T-helper 1 cell (primary cell): Measurements from ENCODE around the gene ARID1B.
"Not testable (repeated sequence)": the region's sequence is repeated elsewhere in the genome, so short reads cannot be mapped to it uniquely, and the experiment has no call there.

Experiments
- DNase-seq, 5 donors: peaks; one replicate each; pipeline ENCODE4 v3.0.0-alpha.2; 2012 to 2020

ARID1B gene

DNA sequence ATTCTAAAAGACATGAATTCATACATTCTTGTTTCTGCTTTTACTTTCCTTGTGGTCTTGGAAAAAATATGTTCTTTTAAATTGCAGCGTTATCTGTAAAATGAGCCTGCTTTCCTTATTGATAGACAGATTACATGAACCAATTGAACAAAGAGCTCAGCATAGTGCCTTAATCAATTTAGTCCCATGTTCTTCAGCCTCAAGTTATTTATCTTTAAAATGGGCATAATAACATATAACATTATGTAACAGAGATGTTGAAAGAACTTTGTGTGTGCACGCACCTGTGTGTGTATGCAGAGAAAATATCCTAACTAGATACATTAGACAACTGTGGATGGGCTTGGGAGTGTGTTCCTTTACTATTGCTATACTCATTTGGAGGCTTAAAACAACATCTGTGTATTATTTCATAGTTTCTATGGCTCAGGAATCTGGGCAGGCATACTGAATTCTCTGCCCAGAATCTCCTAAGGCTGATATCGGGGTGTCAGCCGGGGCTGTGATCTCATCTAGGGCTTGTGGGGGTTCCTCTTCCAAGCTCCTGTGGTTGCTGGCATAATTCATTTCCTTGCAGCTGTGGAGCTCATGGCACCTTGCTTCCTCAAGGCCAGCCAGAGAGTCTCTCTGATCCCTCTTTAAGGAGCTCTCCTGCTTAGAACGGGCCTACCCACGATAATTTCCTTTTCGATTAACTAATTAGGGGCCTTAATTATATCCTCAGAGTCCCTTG lies 194.1 kb downstream of the ARID1B start:
- DNase-seq = no peak

DNA sequence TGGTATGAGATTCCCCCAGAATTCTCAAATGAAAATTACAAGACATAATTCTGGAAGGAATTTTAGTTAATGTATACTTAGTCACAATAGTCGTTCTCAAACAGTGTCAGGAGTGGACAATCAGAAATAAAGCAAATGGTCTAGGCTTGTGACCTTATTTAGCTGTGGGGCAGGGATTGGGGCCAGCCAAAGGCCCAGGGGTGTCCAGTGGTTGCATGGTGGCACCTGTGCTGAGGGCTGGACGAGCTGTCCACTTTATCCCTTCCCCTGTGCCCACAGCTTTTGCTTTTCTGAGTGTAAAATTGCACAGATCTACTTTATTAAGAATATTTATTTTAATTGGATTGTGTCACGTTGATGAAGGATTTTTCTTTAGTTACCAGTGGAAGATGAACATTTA lies 195.0 kb downstream of the ARID1B start:
- DNase-seq = no peak

DNA sequence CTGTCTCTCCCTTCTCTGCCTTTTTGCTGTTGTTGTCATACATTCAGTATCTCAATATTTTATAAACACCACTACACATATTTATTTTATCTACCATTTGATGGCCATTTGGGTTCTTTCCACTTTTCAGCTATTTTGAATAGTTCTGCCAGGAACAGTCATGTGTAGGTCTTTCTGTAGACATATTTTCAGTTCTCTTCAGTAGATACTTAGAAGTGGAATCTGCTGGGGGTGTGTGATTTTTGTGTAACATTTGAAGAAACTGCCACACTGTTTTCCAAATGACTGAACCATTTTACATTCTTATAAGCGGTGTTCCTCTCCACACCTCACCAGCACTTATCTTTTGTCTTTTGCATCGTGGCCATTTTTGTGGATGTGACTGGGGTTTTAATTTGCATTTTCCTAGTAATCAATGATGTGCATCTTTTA lies 197.7 kb downstream of the ARID1B start:
- no peak for DNase-seq

DNA sequence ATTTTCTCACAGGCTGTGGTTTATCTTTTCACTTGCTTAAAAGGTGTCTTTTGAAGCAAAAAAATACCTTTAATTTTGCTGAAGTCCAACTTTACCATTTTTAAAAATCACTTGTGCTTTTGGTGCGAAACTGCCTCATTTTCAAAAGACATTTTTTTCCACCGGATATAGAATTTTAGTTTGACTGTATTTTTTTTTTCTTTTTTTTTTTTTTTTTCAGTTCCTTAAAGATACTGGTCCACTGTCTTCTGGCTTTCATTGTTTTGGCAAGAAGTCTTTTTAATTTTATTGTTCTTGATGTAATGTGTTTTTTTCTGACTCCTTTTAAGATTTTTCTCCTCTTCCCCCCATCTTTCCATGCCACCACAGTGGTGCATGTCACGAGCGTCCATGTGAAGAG lies 198.2 kb downstream of the ARID1B start:
- DNase-seq = no peak

DNA sequence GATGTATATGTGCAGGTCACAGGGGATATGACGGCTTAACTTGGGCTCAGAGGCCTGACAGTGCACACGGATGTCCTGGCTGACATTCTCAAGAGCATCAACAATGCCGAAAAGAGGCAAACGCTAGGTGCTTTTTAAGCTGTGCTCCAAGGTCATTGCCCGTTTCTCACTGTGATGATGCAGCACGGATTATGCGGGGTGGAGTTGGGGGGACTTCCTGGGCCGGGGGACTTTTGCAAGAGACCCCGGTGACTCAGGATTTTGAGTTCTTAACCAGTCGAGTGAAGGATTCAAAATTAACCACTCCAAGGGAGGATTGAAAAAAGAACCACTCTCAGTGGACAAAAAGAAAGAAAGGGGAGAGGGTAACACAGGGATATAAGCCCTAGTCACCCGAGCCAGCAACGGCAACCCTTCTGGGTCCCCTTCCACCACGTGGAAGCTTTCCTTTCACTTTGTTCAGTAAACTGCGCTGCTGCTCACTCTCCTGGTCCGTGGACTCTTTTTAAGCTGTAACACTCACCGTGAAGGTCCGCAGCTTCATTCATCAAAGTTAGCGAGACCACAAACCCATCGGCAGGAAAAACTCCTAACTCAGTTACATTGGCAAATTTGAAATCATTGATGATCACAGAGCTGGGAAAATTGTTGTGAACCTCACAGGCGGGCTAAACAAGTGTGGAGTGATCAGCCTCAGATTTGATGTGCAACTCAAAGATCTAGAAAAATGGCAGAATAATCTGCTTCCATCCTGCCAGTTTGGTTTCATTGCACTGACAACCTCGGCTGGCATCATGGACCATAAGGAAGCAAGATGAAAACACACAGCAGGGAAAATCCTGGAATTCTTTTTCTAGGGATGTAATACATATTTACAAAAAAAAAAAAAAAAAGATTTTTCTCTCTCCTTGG lies 199.3 kb downstream of the ARID1B start:
- no peak for DNase-seq

DNA sequence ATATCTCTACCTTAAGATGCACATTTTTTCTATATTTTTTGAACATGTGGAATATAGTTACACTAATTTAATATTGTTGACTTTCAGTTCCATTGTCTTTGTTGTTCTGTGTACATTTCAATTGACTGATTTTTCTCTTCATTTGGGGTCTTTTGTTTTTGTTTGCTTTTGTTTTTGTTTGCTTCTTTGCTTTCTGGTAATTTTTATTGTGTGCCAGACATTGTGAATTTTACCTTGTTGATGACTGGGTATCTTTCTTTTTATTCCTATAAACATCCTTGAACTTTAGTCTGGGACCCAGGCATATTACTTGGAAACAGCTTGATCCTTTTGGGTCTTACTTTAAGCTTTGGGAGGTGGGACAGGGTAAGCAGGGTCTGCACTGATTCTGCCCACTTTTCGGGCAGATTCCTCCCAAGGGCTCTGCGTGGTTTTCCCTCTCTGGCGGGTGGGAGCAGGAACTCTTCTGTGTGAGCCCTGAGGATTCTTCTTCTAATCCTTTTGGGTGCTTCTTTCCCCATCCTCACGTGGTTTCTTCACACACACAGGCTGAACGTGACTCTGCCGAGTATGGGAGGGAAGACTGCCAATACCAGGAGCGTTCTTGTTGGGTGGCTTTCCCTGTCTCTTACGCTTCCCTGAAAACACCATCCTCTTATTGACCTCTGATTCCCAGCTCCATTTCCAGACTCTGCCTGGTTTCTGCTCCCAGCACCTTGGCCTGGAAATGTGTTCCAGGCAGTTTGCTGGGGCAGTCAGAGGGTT lies 200.5 kb downstream of the ARID1B start:
- no peak for DNase-seq

DNA sequence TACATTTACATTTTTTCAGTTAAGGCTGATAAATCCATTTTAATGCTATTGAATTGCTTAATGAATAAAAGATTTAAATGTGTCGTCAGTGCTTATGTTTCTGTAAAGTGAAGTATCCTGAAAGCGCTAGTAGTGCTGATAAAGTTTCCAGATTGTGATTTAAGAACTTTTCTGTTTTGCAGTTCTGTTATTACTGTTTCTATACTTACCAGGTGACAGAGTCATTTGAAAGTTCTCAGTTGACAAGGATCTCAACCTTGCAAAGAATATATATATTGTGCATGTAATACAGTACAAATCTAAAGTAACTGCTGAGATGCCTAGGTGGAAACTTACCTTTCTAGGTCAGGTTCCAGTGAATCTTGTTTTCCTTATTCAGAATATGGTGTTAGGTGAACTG lies 201.8 kb downstream of the ARID1B start:
- DNase-seq = no peak

DNA sequence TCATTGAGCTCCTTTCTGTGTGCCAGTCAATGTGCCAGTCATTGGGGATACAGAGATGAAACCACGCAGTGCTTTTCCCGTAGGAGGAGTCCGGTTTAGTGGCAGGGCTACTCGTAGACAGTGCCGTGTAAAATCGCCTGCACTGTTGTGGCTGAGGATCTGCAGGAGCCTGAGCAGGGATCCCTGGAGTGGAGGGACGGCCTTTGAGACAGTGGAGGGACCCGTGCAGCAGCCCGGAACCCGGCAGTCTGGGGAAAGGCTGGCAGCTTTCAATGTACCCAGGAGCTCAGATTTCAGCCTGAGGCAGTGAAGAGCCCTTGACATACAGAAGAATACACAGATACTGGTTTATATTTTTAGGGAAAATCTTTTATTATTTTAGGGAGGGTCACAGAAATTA lies 203.3 kb downstream of the ARID1B start:
- no peak for DNase-seq

DNA sequence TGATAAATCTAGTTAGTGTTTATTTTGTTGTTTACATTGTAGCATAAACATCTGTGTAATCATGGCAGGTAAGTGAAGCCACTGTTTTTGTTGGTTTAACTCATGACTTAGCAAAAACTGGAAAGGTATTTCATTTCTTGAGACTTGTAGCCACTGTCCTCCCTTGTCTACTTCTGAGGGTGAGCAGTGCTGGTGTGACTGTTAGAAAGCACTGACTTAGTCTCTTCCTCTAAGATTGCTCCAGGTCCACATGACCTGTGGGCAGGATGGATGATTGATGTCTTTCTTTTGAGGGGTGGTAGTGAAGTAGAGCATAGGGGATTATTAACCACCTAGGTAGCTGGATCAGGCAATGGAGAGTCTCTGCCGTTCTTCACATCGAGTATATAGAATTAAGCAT lies 203.8 kb downstream of the ARID1B start:
- DNase-seq = no peak

DNA sequence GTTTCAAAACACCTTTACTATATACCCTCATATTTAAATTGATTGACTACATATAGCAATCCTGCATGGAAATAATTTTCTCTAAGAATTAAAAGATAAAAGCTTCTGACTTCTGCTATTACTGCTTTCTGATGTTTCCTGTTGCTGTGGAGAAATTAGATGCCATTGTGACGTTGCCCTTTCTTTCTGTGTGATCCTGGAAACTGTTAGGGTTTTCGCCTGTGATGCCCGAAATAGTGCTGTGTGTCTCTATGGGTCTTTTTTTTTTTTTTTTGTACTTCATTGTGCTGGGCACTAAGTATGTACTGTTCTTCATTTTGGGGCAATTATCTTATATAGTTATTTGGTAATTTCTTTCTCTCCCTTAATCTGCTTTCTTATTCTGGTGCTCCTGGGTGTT lies 205.0 kb downstream of the ARID1B start:
- DNase-seq = no peak

DNA sequence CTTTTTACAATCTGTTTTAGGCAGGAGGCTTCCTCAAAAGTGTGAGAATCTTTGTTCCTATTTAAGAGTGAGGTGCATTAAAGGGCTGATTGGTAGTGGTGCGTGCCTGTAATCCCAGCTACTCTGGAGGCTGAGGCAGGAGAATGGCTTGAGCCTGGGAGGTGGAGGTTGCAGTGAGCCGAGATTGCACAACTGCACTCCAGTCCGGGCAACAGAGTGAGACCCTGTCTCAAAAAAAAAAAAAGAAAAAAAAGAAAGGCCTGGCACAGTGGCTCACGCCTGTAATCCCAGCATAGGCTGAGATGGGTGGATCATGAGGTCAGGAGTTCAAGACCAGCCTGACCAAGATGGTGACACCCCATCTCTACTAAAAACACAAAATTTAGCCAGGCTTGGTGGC lies 205.7 kb downstream of the ARID1B start:
- not testable (repeated sequence) for DNase-seq

DNA sequence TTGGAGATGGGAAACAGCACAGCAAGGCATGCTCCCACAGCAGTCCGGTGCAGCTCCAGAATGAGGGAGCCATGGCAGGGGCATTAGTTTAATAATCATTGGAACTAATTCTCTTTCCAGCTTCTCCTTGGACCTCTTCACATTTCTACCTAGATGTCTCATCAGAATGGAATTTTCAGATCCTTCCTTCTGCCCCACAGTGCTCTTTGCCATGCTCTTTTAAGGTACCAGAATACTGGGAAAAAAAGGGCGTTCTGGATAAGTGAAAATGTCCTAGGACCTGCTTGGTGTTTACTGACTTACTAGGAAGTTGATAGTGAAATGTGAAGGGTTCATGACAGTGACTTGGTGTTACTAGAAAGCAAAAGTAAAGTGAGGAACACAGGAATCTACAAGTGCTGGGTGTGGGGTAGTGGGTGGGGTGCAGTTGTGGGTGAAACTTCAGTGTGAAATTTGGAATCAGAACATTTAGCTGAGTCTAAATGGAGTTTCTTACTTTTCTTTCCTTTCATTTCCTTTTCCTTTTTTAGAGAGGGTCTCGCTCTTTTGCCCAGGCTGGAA lies 207.1 kb downstream of the ARID1B start:
- DNase-seq = no peak

DNA sequence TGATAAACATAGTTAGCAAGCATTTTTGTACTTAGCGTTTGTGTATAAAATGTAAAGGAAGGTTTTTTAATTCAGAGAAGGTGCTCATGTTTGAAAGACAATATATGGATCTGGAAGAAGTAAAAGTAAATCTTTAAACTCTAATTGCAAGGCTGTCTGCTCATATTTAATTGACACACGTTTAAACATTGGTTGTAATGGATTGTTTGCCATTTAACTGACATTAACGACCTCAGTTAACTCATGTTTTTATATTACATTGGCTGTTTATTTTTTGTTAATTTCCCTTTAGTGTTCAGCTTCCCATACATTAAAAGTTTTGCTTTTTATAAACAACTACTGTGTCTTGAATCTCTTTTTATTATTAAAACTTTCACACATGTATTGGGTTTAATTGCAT lies 208.1 kb downstream of the ARID1B start:
- no peak for DNase-seq

DNA sequence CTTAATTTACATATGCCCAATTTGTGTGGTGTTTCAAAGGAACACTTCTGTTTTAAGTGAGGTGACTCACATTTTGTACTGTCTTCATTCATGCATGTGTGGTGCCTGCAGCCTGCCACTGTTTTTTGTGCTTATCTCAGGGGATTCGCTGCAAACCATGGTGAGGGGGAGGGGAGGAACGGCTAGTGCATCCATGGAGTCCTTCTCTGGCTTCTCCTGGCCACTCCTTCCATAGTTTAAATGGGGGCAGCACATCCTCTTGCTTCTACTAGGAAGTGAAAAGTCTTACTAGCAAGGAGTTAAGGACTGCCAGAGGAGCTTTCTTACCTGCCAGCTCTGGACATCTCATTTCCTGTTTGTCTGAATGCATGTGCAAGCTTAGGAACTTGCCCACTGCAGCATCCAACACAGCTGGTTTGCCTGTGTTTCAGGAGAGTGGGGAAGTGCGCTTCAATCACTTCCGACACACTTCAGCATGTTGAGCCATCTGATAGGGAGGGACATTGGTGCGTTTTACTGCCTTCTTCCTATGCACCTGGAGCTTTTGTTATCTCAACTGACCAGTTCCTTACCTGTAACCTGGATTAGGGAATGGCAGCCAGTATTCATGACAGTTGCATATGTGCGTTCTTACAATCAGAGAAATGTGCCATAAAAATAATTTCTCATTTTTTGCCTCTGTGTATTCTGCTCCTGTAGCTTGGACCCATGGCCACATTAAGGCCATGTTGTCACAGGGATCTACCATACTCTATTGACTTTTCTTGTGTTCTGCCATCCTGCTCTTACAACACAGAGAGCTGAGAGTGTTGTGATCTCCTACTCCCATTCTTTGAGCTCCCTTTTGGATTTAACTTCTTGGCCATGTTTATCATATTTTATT lies 211.3 kb downstream of the ARID1B start:
- no peak for DNase-seq

DNA sequence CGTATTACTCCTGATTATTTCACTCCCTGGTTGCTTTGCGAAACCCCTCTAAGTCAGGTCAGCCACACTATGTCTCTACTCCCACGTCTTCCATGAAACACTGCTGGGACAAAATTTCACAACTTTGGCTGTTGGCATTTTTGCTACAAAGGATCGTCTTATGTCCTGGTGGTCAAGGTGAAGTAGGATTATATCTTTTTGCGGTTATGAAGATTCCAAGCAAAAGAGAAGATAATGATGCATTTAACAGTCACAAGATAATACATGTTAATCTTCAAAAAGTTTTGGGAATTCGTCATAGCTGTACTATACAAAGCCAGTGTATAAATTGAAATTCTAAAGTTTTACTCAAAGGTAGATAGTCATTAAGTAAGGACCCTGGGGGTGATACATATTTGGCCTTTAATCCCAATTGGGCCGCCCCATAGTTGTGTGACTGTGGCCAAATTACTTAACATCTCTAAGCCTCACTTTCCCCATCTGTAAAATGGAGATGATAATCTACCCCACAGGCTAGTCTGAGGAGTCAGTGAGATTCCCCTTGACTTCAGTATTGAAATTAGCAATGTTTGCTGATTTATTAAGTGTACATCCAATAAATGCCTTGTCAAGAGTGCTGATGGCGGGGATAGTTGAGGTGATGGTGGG lies 212.1 kb downstream of the ARID1B start:
- no peak for DNase-seq

DNA sequence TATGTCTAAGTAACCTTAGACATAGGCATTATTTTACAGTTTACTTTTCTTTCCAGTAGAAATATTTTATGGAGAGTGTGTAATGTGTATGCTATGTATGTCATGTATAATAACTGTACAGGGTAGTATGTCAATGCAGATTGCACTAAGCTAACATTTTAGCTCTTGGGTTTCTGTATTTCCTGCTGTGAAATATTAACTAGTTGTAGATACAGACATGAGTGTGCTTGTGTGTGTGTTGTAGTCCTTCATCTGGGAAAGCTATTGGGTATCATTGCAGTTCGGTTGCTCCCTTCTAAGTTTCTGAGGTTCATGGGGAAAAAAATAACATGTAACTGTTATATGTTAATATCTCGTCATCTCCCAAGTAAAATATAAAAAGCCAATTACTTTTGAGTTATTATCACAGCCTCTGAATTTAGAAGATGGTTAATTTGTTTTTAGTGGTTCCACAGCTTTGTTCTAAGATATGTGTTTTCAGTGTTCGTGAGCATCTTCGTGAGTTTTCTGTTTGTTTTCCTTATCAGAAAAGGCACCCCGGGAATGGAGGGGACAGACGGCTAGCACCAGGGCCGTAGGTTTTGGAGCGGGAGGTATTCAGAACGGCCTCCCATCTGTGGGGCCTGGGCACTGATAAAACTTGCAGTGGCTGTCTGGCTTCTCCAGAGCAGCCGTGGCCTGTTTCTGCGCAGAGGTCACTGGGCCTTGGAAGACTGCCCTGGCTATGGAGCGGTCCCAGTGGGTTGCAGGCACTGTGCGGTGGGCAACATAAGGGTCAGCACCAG lies 215.0 kb downstream of the ARID1B start:
- DNase-seq = no peak

DNA sequence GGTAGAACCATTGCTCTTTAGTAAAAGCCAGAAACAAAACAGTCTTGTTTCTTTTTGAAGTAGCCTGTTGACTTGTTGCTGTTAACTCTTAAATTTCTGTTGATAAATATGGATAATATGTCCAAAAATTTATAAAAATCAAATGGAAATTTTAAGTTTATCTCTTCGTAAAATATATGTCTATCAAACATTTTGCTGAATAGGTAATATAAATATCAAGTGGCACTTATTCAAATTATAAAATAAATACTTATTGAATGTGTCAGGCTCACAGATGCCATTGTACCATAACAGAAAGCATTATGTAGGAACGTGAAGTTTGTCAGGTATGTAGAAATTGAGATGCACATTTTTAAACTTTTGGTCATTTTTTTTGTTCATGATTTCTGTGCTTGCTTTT lies 216.5 kb downstream of the ARID1B start:
- DNase-seq = no peak

DNA sequence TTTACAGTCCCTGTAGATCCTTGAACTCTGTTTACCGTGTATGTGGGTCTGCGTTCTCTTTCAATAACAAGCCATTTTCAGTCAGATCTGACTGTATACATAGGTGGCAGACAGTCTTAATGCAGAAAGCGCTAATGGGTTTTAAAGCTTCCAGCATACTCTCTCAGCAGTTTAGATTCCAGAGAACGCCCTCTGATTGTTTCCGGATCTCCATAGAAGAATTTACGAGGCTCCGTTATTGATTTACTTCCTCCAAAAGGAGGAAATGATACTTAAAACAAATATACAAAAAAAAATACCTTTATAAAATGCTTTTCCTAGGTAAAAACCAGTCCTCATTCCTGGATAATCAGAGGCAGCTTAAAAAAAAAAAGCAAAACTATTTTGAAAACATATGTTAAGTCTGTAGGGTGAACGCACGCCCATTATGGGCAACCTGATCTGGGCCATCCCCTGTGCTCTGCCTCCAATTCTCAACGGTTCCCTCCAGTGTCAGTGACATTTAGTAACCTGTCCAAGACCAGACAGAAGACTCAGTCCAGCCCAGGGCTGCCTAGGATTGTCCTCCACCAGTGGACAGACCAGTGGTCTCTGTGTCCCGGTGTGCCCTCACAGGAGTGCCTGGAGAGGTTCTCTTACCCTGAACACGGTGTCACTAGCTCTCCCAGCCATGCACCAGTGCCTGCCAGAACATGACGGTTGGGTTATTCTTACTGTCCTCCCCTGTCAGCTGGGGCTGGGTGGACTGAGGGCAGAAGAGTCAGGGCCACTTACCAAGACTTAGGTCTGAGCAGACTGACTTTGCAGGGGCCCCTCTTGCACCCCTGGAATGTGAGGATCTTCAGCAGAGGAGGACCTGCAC lies 217.3 kb downstream of the ARID1B start:
- DNase-seq = no peak

DNA sequence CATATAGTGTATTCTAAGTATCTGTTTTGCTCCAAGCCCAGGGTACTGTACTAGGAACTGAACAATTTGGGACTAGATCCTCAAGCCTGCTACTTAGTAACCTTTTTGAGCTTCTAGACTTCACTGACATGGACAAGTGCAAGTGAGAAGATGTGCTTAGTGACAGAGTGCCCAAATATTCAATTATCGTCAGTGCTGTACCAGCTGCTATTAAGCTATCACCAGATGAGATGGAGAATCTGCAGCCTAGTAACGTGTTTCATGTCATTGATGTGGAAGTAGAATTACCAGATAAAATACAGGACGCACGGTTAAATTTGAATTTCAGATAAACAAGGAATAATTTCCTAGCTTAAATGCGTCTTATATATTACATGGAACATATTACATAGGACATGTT lies 218.3 kb downstream of the ARID1B start:
- DNase-seq = no peak

DNA sequence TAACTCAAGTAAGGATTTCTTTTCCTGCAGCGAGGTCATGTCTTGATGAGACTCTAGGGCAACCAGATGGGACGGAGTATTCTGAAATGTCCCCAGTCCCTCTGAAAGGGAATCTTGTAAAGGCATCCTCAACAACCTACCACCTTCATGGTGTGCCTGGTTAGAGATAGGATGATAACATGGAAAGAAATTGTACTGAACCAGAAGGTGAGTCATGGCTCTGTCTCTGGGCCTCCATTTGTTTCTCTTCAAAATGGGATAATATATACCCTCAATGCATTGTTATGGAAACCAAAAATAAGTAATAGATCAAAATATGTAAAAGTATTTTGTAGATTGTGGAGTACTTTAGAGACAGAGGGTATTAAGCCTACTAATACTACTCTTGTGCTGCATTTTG lies 219.1 kb downstream of the ARID1B start:
- no peak for DNase-seq
